Measurements from ENCODE around the gene VCL. TPM values are rescaled to one million over a fixed set of nuclear protein-coding genes. Genes with fewer than 3 reads are reported as not detected.

The VCL gene
- total RNA-seq, 2 donors from 2014 or later: 97.2 to 285 TPM

- Histone ChIP-seq H3K27me3 (replicated peaks; ENCODE audit: insufficient read depth) (no peaks in the 10 kb centered on the region), H3K36me3 (peaks cover 4 to 5% of the 10 kb centered on the region in 2 donors), H3K4me3 (no peak overlapping the region), H3K9me3 (no peaks in the 10 kb centered on the region), H3K27ac (no peak overlapping the region), H3K4me1 (replicated peaks) (no peaks in the 10 kb centered on the region)
- no peak for DNase-seq (ENCODE audit: low spot score)
- intact Hi-C loops (cut with DNase I): no loop called here
- WGBS: 87% methylated on average over 3 of the region's 3 CpGs
- TF ChIP-seq POLR2A (IDR thresholded peaks at IDR 0.05): no peak
- TF ChIP-seq POLR2AphosphoS5 (IDR thresholded peaks at IDR 0.05): no peak
- TF ChIP-seq CTCF (IDR thresholded peaks at IDR 0.05): no peak
These were observed 101.5 kb downstream of the VCL start for GRCh38 chr10:74099420-74099819.

- 58% methylated on average over 3 of the region's 3 CpGs for WGBS
- peaks cover 4 to 9% of the 10 kb centered on the region in 2 donors for H3K36me3 ChIP-seq
- H3K4me3 ChIP-seq: no peak overlapping the region
- intact Hi-C loops (cut with DNase I): no loop called here
- TF ChIP-seq CTCF (IDR thresholded peaks at IDR 0.05) (no peak), POLR2A (IDR thresholded peaks at IDR 0.05) (no peak)
- no peaks in the 10 kb centered on the region for H3K9me3 ChIP-seq
- H3K27me3 ChIP-seq (replicated peaks; ENCODE audit: insufficient read depth): no peaks in the 10 kb centered on the region
- H3K4me1 ChIP-seq (replicated peaks): no peaks in the 10 kb centered on the region
- peak; percentile 12 for DNase-seq (ENCODE audit: low spot score)
- H3K27ac ChIP-seq: no peak overlapping the region
These were observed 101.9 kb downstream of the VCL start for GRCh38 chr10:74099836-74100235.

GRCh38 chr10:74103560-74104258 is 105.8 kb downstream of the VCL start:
- H3K4me1 ChIP-seq (replicated peaks): no peaks in the 10 kb centered on the region
- TF ChIP-seq POLR2AphosphoS5 (IDR thresholded peaks at IDR 0.05) (no peak), POLR2A (IDR thresholded peaks at IDR 0.05) (no peak), CTCF (IDR thresholded peaks at IDR 0.05) (no peak)
- H3K27me3 ChIP-seq (replicated peaks; ENCODE audit: insufficient read depth): no peaks in the 10 kb centered on the region
- 77% methylated on average over 11 of the region's 11 CpGs for WGBS
- H3K4me3 ChIP-seq: no peak overlapping the region
- no peak overlapping the region for H3K27ac ChIP-seq
- no peaks in the 10 kb centered on the region for H3K9me3 ChIP-seq
- intact Hi-C loops (cut with DNase I): no loop called here
- H3K36me3 ChIP-seq: peaks cover 4 to 11% of the 10 kb centered on the region in 2 donors
- DNase-seq (ENCODE audit: low spot score): no peak

- DNase-seq (ENCODE audit: low spot score): no peak
- Histone ChIP-seq H3K4me3 (no peak overlapping the region), H3K9me3 (no peaks in the 10 kb centered on the region), H3K36me3 (peaks cover 4 to 16% of the 10 kb centered on the region in 2 donors), H3K27ac (no peak overlapping the region), H3K27me3 (replicated peaks; ENCODE audit: insufficient read depth) (no peaks in the 10 kb centered on the region), H3K4me1 (replicated peaks) (no peaks in the 10 kb centered on the region)
- intact Hi-C loops (cut with DNase I): no loop called here
- TF ChIP-seq POLR2AphosphoS5 (IDR thresholded peaks at IDR 0.05) (no peak), CTCF (IDR thresholded peaks at IDR 0.05) (no peak), POLR2A (IDR thresholded peaks at IDR 0.05) (no peak)
- WGBS: 88% methylated on average over 5 of the region's 5 CpGs
These were observed 106.6 kb downstream of the VCL start for GRCh38 chr10:74104480-74104879.

- no peaks in the 10 kb centered on the region for H3K4me1 ChIP-seq (replicated peaks)
- no peak overlapping the region for H3K4me3 ChIP-seq
- no peaks in the 10 kb centered on the region for H3K27me3 ChIP-seq (replicated peaks; ENCODE audit: insufficient read depth)
- peaks cover 4 to 16% of the 10 kb centered on the region in 2 donors for H3K36me3 ChIP-seq
- 79% methylated on average over 8 of the region's 8 CpGs for WGBS
- intact Hi-C loops (cut with DNase I): no loop called here
- H3K27ac ChIP-seq: no peak overlapping the region
- no peaks in the 10 kb centered on the region for H3K9me3 ChIP-seq
- DNase-seq (ENCODE audit: low spot score): no peak
- no peak for TF ChIP-seq POLR2AphosphoS5 (IDR thresholded peaks at IDR 0.05)
- no peak for TF ChIP-seq POLR2A (IDR thresholded peaks at IDR 0.05)
- TF ChIP-seq CTCF (IDR thresholded peaks at IDR 0.05): no peak
These were observed 107.1 kb downstream of the VCL start for GRCh38 chr10:74104996-74105395.
